GM18526 (cell line): ENCODE measurements around the gene SLC22A3.

Experiments
- POLR2A ChIP-seq: IDR thresholded peaks from 3 replicates; pipeline ENCODE4 v1.6.1; 2011; ENCODE audit not compliant: insufficient read length; ENCODE audit errors: extremely low read depth

Gene SLC22A3

DNA sequence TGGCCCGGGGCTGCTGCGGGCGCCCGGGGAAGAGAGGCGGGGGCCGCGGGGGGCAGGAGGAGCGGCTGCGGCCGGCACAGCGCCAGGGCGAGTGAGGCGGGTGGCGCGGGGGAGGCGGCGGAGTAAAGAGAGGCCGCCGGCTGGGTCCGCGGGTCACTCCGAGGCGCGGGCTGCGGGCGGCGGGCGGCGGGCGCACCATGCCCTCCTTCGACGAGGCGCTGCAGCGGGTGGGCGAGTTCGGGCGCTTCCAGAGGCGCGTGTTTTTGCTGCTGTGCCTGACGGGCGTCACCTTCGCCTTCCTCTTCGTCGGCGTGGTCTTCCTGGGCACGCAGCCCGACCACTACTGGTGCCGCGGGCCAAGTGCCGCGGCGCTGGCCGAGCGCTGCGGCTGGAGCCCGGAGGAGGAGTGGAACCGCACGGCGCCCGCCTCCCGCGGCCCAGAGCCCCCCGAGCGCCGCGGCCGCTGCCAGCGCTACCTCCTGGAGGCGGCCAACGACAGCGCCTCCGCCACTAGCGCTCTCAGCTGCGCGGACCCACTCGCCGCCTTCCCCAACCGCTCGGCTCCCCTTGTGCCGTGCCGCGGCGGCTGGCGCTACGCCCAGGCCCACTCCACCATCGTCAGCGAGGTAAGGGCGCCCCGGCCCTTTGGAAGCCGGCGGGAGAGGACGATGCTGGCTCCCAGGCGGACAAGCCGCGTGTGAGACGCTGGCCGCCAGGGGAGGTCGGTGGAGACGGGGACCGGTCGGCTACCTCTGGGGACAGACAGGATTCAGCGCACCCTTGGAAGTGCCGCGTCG is at the start of gene SLC22A3:
SLC22A3 (plus strand) TSS at position 156 of the 797 bp plus-strand sequence; CDS start at position 198, 42 bp downstream.
- TF ChIP-seq POLR2A, result no peak

- no peak for TF ChIP-seq POLR2A
Observed at GRCh38 chr6:160299559-160299958, 48.6 kb upstream of the SLC22A3 start.

DNA sequence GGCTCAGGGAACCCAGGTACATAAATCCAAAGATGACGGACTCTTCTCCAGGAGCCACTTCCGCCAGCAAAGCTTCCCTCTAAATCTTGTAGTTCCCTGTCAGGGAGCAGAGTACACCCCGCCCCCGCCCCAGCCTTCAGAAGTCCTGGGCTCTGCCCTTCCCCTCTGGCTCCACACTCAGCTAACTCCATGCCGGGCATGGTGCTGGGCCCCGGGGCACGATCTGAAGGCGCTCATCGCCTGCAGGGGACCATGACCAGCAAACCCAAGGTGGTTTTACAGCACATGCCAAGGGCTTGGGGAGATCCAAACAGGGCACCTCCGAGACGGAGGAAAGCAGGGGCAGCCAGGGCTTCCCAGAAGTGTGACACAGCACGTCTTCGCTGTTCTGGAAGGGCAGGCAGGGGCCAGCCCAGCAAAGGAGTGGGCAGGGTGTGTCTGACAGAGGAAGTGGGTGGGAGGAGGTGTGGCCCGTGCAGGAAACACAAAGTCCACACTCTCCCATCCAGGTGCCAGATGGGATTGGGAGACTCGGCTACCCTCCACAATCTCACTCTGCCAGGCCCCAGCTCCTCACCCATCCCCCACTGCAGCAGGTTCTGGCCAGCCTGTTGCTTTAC is 48.0 kb upstream of the SLC22A3 start:
- no peak for TF ChIP-seq POLR2A

- no peak for TF ChIP-seq POLR2A
Observed at GRCh38 chr6:160301339-160301738, 46.8 kb upstream of the SLC22A3 start.

DNA sequence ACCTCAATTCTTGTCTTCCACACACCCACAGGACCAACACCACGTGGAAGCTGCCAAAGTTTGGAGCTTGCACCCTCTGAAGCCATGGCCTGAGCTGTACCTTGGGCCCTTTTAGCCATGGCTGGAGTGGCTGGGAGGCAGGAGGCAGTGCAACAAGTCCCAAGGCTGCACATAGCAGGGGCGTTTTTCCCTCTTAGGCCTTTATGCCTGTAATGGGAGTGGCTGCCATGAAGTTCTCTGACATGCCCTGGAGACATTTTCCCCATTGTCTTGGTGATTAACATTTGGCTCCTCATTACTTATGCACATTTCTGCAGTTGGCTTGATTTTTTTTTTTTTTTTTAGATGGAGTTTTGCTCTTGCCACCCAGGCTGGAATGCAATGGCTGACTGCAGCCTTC is 44.4 kb upstream of the SLC22A3 start:
- TF ChIP-seq POLR2A, result no peak

DNA sequence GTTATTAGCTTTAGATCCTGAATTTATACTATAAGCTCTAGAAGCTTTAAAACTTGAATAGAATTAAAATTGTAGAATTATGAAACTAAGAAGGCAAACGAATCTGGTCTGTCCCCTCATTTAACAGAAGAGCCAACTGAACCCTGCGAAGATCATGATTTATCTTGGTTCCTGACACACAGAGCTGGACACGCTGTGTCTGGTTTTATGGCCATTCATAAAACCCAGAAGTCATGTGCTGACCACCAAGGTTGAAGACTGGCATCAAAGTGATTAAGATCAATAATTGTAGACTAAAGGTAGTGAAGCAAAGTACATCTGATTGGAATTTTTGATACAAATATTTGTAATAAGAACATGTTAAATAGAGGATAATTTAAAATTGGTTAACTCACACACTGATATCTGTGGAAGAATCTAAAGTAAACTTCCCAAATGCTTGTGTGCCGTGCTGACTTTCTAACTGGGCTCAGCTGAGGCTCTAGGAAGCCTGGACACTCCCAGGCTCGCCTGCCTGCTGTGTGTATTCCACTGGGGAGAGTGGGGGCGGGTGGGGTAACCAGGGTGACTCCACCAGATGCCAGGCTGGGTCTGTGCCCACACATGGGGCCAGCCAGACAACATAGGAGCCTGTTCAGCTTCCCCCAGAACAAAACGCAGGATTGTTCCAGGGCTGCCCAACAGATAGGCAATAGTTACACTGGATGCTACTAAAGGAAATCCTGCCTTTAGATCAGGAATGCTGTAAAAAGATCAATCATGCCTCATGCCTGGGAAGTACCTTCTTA is 42.1 kb upstream of the SLC22A3 start:
- no peak for TF ChIP-seq POLR2A

DNA sequence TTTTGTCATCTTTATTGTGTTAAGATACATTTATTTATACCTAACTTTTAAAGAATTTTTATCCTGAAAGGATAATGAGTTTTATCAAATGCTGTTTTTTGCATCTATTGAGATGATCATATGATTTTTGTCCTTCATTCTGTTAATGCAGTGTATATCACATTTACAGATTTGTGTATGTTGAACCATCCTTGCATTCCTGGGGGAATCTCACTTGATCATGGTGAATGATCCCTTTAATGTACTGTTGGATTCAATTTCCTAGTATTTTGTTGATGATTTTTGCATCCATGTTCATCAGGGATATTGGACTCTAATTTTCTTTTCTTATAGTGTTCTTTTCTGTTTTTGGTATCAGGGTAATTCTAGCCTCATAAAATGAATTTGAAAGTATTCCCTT is 38.5 kb upstream of the SLC22A3 start:
- no peak for TF ChIP-seq POLR2A

- TF ChIP-seq POLR2A, result no peak
Observed at GRCh38 chr6:160312900-160313299, 35.3 kb upstream of the SLC22A3 start.

DNA sequence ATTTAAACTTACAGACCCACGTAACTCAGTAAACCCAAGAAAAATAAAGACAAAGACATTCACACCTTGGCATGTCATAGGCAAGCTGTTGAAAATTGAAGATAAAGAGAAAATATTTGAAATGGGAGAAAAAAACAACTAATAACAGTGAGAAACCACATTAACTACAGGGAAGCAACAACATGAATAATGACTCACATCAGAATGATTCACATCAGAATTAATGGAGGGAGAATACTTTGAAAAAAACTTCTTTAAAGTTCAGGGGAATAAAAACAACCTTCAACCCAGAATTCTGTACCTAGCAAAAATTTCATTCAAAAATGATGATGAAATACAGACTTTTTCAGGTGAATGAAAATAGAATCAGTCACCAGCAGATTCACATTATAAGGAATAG is 32.9 kb upstream of the SLC22A3 start:
- TF ChIP-seq POLR2A, result no peak

GRCh38 chr6:160316261-160316660 is 31.9 kb upstream of the SLC22A3 start:
- no peak for TF ChIP-seq POLR2A

- no peak for TF ChIP-seq POLR2A
Observed at GRCh38 chr6:160319246-160319645, 28.9 kb upstream of the SLC22A3 start.

GRCh38 chr6:160321729-160322505 is 26.3 kb upstream of the SLC22A3 start:
- TF ChIP-seq POLR2A, result no peak

DNA sequence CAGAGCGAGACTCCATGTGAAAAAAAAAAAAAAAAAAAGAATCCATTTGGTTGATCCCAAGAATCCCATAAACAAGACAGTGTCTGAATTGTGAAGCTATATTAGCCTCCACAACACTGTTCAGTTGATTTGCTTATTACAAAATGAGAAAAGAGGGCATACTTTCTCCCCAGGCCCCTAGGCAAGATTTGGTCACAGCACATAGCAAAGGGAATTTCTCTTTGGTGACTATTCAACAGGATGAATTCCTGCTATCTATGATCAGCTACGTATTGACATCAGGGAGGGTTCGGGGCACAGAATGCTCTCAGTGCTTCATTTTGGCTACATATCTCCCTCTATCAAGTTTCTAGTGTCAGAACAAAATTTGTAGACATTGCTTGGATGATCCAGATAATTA is 20.2 kb upstream of the SLC22A3 start:
- TF ChIP-seq POLR2A, result no peak

- no peak for TF ChIP-seq POLR2A
Observed at GRCh38 chr6:160328447-160328846, 19.7 kb upstream of the SLC22A3 start.

- TF ChIP-seq POLR2A, result no peak
Observed at GRCh38 chr6:160329188-160329587, 19.0 kb upstream of the SLC22A3 start.
